GM12864 (cell line): ENCODE measurements around the gene MCM3AP.

Experiments used
- DNase-seq: peaks from one replicate; pipeline ENCODE4 v3.0.0-alpha.2; 2011; ENCODE audit warnings: low read depth
- H3K4me3 ChIP-seq: 2 replicates; pipeline ENCODE4 v1.5.1; 2011; ENCODE audit warnings: mild to moderate bottlenecking, low read depth, low read length, control low read depth
- TF ChIP-seq, protein P1 (sequence below): IDR thresholded peaks from 2 replicates; pipeline ENCODE4 v1.5.1; 2011; ENCODE audit warnings: low read depth, mild to moderate bottlenecking, moderate library complexity, low read length, control low read depth, inconsistent platforms; ENCODE audit errors: missing control alignments

The MCM3AP gene

DNA sequence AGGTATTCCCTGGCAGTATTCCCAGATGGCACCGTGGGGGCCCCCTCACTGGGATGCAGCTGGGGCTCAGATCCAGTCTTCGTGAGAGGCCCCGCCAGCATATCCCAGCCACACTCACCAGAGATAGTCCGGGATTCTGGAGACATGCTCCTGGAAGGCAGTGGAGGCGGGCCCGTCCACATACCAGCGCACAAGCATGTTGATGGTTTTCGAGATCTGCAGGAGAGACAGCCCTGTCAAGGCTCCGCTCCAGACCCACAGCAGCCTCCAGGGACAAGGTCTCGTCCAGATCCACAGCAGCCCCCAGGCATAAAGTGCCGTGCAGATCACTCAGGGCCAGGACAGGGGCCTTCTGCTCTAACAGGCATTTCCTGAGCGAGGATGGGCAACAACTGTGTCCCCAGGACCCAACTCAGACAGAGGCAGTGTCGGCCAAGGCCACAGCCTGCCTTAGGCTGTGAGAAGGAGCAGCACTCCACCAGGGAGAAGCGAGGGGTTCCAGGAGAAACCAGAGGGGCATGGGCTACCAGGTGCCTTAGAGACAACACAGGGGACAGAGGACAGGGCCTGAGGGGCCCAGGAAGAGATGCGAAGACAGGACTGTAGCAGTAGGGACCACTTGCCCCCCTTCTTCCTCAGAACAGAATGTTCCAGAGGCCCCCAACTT is 71.7 kb downstream of the MCM3AP start:
- no peak overlapping the region for H3K4me3 ChIP-seq
- DNase-seq, result no peak
- TF ChIP-seq, protein P1, sequence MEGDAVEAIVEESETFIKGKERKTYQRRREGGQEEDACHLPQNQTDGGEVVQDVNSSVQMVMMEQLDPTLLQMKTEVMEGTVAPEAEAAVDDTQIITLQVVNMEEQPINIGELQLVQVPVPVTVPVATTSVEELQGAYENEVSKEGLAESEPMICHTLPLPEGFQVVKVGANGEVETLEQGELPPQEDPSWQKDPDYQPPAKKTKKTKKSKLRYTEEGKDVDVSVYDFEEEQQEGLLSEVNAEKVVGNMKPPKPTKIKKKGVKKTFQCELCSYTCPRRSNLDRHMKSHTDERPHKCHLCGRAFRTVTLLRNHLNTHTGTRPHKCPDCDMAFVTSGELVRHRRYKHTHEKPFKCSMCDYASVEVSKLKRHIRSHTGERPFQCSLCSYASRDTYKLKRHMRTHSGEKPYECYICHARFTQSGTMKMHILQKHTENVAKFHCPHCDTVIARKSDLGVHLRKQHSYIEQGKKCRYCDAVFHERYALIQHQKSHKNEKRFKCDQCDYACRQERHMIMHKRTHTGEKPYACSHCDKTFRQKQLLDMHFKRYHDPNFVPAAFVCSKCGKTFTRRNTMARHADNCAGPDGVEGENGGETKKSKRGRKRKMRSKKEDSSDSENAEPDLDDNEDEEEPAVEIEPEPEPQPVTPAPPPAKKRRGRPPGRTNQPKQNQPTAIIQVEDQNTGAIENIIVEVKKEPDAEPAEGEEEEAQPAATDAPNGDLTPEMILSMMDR, result no peak

DNA sequence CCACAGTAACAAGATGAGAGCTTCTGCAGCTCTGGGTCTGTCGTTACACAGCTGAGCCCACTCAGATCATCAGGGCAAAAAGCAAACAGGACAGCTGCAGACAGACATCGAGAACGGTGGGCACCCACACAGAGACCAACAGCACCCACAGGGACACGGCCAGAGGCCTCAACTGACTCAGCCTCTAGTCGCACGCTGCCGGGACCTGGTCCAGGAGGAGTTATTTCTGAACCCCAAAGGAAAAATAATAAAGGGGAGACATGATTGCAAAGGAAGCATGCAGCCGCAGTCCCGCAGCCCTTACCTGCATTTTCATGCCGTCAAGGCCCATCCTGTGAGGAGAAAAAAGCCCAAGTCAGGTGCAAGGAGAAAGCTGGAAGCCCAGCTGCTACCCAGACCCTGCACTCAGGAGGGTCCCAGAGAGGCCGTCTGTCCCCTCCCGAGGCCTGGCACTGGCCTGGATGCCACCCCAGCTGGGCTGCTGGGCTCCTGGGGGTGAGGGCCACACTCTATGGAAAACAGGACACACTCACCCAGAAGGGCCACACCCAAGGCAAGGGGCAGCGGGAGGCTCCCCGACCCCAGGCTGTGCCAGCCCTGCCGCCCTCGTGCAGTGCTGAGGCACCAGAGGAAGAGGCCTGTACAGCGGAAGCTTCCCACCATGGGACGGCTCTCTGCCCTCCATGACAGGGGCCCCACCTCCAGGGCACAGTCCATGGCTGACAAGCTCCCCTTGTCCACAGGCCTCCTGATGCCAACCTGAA is 72.5 kb downstream of the MCM3AP start:
- no peak overlapping the region for H3K4me3 ChIP-seq
- no peak for DNase-seq
- TF ChIP-seq, protein P1, result no peak

DNA sequence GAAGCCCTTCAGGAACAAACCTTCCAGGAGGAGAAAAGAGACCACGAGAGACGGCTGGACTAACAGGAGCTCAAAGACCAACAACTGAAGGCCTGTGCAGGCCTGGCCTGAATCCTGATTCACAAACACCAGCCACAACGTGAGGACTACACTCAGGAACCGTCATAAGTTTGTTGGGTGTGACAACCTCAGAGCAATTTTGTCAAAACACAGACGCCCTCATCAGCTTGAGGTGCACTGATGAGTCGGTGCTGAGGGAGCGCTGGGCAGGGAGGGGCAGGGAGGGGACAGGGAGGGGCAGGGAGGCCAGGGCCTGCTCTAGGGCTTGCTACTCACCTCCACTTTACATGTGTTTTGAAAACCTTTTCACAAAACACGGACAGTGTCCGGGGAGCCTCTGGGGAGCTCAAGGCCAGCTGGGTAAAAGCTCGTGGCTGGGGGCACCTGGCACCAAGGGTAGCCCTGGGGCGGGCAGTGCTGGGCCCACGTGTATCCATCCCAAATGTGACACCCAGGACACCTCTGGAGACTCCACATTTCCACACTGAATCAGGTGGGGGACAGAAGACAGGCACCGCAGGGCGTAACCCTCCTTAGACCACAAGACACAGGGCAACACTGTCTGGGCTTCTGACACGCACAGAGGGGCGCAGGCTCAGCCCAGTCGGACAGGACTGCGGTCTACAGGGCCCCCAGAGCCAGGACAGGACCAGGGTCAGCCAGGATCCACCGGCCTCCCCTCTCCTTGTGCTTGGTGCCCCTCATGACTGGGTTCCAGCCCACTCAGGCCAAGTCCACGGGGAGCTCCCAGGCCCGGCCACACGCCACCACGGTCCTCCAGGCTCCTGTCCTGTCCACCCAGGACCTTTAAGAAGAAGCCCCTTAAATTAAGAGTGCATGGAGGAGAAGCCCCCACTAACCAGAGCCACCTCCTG is 73.4 kb downstream of the MCM3AP start:
- no peak overlapping the region for H3K4me3 ChIP-seq
- DNase-seq, result no peak
- TF ChIP-seq, protein P1, result no peak

DNA sequence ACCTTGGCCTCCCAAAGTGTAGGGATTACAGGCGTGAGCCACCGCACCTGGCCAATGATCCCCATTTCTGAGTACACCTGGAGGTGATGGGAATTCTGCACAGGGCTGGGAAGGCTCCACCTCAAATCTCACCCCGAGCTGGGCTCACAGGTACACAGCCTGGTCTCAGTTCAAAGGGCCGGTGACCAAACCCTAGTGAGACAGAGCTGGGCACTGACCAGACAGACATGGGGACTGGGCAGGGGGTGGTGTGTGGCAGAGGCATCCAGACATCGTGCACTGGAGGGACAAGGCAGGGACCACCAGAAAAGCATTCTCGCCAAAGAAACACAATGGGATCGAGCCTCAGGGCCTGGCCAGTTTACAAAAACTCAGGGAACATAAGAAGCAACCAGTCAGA is 74.0 kb downstream of the MCM3AP start:
- TF ChIP-seq, protein P1, result no peak
- no peak overlapping the region for H3K4me3 ChIP-seq
- DNase-seq, result no peak

DNA sequence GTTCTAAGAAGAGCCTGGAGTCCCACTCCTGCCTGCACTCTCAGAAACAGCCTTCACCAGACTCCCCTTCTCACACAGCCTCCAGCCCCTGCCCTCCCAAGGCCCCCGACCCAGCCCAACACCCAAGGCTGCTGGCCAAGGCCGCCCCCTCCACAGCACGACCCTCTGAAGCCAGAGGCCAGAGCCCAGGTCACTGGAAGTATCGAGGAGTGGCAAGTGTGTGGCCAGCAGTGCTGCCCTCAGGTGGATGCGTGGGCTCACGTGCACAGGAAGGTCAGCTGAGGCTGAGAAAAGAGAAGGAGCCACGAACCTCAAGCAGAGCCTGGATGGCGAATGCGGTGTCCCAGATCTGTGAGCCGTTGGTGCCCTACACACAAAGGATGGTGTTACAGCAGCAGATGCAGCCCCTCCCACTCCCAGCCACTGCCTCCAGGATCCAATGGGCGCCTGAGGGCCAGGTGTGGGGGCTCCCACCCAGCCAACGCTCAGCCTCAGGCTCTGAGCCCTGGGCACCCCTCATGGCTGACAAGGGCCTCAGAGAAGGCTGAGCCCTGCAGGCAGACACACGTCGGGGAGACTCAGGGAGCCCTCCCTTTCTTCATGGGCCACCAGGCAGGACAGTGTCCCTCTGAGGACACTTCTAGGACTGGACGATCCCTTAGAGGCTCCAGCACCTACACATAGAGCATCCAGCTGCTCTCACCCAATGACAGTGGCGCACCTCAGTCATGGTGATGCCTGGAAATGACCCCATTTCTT is 74.9 kb downstream of the MCM3AP start:
- no peak overlapping the region for H3K4me3 ChIP-seq
- no peak for DNase-seq
- TF ChIP-seq, protein P1, result no peak

DNA sequence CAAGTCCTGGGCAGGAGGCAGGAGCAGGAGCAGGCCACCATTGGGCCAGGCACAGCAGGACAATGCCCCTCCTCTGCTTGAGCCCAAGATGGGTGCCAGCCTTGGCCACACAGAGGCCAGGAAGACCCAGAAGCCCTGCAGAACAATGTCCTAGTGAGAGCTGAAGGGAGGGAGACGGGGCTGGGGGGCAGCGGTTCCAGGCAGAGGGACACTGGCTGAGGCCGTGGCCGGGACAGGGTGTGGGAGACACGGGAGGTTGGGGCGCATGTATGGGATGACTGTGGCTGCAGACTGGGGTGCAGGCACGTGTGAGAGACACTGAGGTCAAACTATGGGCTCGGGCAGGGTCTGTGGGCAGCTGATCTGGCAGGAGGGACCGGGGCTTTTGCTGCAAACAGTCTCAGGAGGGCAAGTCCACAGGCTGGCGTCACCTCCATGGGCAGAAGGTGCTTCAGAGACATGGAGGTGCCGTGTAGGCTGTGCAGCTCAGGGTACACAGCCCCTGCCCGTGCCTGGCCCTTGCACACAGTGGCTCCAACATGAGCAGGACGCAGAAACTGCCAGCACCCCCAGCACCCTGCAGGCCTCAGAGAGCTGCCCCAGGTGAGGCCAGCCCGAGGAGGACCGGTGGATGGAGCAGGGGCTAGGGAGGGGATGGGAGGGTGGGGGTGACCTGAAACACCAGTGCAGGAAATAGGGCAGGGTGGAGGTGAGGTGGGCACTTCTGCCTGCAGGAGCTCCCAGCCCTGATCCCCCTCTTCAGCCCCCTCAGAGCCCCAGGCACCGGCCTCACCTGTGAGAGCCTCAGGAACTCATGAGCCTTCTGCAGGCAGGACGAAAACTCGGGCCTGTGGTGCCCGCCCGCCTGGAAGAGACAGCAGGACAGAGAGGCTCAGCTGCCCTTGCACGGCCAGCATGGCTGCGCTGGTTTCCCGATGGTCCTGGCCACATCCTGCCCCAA is 76.4 kb downstream of the MCM3AP start:
- no peak for DNase-seq
- TF ChIP-seq, protein P1, result no peak
- H3K4me3 ChIP-seq, result no peak overlapping the region
